GM21576 (cell line): ENCODE data around the gene SLC2A13.
"Not testable (repeated sequence)": the region's sequence is repeated elsewhere in the genome, so short reads cannot be mapped to it uniquely, and the experiment has no call there.

Source experiments
- ATAC-seq: cut with Tn5 transposase; IDR thresholded peaks from one replicate; pipeline ENCODE4 v1.9.1; 2021; ENCODE audit warnings: mild to moderate bottlenecking, moderate library complexity; ENCODE audit not compliant: unreplicated experiment

The SLC2A13 gene

DNA sequence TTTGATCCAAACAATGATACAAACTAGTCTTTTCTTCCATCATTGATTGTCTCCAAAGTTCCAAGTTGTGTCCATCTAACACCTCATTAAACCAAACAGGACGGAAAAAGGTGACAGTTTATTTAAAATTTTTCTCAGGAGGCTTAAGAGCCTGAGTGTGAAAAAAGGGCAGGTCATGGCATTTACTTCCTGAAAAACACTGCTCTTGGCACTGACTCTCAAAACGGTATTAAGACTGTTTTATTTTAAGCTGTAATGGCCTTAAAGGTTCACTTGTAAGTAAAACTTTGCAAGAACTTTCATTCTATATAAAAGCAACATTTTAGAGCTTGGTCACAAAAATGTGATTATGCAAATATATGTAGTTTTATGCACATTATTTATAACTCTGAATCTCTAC lies 222.5 kb downstream of the SLC2A13 start:
- no peak for ATAC-seq

DNA sequence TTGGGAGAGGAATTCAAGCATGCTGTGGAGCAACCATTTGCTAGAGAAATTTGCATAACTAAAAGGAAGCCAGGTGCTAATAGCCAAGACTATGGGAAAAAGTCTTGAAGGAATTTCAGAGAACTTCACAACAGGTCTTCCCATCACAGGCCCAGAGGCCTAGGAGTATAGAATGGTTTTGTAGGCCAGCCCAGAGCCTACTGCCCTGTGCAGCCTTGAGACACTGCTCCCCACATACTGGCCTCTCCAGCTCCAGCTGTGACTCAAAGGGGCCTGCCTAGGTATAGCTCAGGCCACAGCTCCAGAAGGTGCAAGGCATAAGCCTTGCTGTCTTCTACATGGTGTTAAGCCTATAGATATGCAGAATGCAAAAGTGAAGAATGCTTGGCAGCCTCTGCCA lies 227.1 kb downstream of the SLC2A13 start:
- no peak for ATAC-seq

DNA sequence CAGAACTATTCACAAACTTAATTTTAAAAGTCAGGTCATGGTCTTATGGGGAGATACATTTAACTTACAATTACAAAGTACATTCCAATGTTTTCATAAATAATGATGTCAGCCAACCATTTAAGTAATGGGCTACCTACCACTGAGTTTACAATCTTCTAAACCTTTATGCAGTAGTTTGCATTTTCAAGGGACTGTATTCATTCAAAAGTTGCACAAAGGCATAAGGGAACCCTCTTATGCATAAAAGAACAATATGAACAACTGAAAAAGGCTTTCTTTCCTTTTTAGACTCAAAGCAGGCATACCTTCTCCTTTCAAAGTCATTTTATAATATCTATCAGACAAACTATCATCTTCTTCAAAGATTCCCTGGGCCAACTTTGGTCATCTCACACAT lies 230.2 kb downstream of the SLC2A13 start:
- no peak for ATAC-seq

DNA sequence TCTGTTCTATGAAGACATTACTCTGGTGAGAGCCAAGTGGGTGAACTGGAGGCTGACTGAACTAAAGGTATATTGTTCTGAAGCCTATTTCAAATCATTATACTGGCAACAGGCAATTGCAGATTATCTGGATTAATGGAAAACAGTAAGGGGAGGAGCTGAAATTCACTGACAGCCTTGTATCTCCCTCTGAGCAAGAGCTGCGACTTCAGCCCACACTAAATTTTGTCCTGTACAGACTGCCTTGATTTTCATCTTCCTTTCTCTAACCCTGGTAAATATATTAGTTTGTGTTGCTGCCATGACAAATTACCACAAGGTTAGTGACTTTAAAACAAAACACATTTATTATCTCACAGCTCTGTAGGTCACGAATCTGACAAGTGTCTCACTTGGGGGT lies 231.1 kb downstream of the SLC2A13 start:
- ATAC-seq, result no peak

DNA sequence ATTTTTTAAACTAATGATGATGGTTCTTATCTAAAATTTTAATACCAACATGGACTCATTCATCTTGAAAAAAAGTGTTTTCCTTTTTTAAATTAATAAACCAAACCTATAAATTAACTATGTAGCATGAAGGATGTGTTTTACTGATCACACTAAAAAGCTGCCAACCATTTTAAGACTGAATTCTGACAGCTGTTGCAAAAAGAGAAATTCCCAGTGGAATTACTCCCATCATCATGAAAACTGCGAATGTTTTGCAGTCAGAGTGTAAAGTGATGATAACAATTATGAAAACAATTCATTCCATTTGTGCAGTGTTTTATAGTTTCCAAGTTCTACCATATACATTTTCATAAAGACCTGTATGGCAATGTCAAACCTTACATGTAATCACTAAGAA lies 232.8 kb downstream of the SLC2A13 start:
- ATAC-seq, result no peak

DNA sequence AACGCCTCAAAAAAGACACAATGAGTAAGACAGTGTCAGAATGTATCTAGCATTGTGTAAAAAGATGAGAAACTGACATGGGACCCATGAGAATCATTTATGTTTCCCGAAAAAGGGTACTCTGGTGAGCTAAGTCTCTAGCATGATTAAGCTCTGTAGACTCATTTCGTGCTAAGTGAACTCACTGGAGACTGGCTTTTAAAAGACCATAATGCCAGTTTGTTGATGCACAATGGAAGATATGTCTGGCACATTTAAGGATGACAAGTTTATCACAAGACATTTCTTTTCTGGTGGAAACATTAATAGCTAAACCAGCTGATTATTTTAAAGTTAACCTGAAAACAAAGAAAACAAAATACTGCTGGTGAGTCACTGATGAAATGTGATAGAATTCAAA lies 233.5 kb downstream of the SLC2A13 start:
- ATAC-seq, result no peak

DNA sequence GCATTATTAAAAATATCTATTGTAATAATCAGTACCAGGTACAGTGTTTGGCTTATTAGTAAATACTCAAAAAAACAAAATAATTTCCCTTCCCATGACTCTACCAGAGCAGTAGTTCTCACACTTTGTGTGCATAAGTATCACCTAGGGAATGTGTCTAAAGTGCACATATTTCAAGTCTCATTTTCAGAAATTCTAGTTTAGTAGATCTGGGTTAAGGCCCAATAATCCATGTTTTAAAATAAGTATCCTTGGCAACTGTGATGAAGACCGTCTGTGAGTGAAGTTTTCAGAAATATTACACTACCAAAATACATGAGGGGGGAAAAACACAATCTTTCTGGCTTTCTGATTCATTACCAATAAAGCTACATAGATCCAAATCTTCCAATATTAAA lies 237.6 kb downstream of the SLC2A13 start:
- ATAC-seq, result no peak

DNA sequence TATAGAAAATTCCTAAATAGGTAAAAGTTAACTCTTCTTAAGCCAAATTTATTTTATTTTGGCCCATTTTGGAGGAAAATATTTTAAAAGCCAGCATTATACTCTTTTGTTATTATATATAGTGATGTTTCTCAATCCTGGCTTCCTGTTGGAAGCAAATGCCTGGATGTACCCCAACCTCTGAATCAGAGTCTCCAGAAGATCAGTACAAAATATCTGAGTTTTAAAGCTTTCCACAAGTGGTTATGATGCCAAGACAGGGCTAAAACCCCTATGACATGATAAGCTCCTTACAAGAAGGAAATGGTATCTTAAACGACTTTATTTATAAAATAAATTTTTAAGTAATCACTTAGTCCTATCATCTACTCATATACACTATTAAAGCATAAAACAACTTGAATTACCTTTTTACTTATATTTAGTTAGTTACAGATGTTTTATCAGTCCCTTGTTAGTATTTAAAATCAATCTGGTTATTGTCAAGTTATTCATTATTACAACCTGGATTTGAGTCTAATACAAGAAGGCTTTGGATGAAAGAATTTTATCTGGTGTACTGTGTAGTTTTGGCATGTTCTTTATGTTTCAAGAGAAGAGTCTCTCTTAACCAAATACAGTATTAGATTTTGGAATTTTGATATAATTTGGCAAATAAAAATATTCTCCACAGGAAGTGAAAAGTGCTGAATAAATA lies 238.1 kb downstream of the SLC2A13 start:
- no peak for ATAC-seq

DNA sequence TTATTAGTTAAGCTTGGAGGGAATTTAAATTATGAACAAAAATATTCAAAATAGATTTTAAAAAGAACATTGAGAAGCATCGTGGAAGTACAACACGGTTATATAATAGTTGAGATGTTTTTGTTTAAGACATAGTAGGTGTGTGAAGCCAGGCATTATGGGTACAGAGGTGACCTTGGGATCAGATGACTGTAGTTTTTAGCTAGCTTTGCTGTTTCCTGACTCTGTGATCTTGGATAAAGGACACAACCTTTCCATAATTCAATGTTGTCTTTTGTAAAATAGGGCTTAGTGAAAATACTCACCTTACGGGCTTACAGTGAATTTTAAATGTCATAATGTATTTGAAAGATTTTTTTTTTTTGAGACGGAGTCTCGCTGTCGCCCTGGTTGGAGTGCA lies 239.7 kb downstream of the SLC2A13 start:
- ATAC-seq, result no peak

DNA sequence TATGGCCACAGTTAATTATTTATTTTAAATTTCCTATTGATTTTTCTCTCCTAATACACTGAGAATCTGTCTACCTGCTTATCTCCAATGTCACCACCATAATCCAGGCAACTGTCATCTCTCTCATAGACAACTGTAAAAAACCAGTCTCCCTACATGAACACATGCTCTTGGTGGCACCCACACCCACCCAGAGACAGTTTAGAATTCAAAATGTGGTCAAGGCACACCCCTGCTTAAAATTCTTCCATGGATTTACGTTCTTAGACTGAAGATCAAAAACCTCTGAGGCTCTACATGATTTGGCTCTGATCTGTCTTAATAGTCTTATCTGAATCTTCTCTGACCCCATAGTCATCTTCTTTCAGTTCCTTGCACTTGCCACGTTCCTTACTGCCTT lies 245.2 kb downstream of the SLC2A13 start:
- ATAC-seq, result no peak

DNA sequence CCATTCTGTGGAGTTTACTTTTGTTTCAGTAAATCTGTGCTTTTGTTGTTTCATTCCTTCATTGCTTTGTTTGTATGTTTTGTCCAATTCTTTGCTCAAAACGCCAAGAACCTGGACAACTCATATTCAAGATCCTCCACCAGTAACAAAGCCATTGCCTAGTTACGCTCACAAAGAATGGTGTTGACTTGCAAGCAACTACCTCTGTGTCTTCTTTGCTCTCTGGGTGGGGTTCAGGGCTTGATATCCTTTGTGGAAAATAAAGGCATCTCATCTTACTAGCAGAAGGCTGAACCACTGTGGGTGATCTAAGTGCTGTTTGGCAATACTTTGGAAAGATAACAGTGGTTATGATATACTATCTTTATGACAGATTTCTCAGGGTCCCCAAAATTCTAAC lies 252.9 kb downstream of the SLC2A13 start:
- ATAC-seq, result no peak

DNA sequence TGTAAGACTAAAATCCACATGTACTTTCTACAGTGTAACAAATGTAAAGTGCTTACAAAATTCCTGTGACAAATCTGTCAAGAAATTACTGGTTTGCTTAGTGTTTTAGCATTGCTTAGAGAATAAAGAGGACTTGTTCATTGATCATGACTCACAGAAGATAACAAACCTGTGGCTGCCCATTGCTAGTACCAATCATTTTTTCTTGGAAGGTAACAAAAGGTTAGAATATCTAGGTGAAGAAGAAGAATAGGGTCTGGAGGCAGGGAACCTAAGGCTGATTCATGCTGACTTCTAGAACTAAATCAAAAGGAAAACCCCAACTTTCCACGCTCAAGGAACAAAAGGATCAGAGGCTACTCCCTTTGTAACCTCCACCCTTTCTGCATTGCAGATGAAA lies 253.5 kb downstream of the SLC2A13 start:
- ATAC-seq, result no peak

DNA sequence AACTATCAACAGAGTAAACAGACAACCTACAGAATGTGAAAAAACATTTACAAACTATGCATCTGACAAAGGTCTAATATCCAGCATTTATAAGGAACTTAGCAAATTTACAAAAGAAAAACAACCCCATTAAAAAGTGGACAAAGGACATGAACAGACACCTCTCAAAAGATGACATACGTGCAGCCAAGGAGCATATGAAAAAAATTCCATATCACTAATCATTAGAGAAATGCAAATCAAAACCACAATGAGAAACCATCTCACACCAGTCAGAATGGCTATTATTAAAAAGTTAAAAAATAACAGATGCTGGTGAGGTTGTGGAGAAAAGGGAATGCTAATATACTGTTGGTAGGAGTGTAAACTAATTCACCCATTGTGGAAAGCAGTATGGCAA lies 257.7 kb downstream of the SLC2A13 start:
- ATAC-seq, result not testable (repeated sequence)

DNA sequence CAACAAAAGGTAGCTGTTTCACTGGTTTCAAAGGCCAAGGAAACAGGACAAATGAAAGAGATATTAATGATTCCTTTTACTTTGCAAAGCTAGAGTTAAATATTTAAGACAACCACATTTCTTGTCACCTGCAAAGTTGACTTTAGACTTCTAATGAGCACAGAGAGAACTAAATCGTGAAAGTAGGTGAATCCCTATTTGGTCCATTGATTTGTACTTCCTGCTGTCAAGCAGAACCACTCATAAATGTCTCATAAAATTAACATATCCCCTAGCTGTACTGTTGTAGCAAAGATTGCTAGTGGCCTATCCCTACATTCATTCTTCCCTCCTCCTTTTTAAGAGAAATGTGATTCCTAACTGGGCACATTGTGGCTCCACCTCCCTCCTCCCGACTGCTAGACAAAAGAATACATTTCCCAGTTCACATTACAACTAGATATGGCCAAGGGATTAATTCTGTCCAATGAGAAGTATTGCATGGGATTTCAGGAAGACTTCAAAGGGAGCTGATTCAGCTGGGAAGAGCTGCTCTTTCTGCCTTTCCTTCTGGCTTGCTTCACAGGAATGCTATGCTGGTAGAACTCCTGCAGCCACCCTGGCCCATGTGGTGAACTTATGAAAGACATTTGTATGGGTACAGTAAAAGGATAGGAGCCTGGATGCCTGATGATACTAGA lies 258.8 kb downstream of the SLC2A13 start:
- ATAC-seq, result no peak

DNA sequence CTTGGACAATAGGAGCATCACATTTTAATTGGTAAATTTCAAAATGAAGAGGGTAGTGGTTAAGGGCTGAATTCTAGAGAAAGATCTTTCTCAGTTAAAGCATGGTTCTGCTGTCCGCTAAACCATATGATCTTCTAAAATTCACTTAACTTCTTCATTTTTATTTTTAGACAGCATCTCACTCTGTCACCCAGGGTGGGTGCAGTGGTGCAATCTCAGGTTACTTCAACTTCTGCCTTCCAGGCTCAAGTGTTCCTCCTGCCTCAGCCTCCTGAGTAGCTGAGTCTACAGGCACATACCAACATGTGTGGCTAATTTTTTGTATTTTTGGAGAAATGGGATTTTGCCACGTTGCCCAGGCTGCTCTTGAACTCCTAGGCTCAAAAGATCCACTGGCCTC lies 259.6 kb downstream of the SLC2A13 start:
- no peak for ATAC-seq

DNA sequence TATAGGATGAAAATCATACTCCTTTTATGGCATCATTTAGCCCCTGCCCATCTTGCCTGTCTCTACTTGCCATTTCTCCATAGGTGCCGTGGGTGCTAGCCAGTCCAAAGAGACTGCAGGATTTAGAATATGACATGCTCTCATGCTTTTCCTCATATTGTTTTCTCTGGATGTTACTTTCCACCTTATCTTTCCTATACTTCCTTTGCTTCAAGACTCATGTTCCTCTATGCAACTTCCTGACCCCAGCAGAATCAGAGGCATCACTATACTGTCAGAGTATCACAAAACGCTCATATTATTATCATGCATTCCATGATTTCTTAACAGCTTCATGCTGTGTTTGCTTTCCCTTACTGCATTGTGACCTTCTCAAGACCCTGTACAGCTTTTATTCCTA lies 265.5 kb downstream of the SLC2A13 start:
- no peak for ATAC-seq

DNA sequence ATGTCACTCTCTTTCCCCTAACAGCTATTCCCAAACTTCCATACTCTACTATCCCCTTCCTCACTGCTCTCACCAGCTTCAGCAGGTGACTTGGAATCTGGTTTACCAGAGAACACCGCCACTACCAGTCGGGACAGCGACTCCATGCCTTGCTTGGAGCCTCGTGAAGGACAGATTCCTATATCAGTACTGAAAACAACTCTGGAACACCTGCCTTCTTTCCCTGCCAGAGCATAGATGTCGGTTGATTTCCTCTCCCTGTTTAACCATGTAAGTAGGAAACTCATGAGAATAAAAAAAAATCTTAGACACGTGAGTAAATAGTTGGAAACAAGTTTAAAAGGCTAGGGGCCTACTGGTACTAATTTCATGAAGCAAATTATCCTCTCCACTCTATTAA lies 266.8 kb downstream of the SLC2A13 start:
- ATAC-seq, result no peak

DNA sequence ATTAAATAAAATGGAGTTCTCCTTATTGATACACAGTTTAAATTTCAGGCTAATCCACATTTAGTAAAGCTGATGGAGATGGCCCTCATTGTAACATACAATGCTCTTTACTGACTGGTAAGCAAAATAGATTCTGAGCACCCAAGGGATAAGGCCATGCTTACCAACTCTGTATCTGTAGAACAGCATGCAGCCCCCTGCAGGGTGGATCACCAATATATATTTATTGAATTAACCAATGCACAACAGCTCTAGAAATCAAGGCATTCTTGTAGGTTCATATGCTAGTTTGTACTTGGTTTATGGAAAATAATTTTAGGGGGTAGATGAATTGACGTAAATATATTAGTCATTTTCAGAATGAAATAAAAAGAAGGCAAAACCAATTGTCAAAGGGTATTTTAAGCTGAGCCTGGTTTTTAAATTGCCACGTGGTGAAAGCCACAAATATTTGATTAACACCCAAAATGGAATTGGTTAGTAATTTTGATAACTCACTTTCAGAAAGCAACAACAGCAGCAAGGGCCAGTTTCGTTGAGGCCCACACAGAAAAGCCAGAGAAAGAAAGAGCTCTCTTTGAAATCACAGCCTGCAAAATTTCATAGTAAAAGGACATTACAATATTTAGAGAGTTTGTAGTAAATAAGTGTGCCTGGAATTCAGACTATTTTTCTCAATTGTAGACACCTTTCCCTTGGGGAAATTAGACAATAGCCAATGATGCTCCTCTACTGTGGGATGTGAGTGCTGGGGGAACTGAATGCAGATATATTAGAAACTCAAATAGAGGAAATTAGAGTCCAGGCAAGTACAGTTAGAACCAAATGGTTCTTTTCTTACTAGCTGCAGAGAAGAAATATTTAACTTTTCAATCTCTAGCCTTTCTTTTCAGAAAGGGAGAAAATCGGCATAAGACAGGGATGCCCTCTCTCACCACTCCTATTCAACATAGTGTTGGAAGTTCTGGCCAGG lies 270.1 kb downstream of the SLC2A13 start:
- peak; percentile 54 for ATAC-seq

DNA sequence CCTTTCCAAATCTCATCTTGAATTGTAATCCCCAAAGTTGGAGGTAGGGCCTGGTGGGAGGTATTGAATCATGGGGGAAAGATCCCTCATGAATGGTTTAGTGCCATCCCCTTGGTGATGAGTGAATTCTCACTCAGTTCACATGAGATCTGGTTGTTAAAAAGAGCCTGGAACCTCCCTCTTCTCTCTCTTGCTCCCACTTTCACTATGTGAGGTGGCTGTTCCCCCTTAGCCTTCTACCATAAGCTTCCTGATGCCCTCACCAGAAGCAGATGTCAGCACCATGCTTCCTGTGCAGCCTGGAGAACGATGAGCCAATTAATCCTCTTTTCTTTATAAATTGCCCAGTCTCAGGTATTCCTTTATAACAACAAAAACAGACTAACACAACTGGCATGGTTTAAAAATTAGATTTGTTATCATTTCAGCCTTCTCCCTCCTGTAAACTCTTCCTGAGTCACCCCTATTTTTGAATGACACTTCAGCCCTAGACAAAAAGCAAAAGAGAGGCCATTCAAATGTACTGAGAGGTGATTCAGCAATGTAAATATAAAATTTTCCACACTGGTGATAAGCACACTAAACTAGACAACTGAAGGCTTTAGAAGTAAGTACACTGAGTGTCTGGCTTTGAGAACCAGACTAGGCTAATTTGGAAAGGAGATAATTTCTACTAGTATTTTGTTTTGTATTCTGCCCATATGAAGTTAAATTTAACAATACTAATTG lies 274.1 kb downstream of the SLC2A13 start:
- no peak for ATAC-seq

DNA sequence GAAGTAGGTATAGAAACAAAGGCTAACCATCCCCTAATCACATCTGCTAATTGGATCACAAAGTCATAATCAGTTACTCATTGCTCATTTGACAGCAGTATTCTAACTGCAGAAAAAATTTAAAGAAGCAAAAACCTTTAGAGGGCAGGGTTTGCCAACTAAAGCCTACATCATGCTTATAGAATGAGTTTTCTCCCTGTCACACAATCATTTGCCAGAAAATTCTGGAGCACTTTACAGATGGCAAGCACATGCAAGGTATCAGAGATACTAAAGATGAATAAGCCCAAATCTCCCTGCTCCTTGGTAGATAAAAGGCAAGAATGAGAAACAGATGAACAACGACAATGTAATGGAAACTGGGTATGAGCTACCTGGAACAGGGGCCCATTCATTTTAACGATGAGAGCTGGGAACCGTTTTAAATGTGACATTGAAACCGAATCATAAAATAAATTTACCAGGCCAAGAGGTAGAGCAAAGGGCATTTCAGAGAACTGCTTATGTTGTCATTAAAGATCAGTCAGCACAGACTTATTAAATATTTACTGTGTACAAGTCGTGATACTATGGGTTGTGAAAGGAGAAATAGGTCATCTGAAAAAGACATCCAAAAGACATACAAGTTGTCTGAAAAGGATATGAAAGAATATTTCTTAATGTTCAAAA lies 274.9 kb downstream of the SLC2A13 start:
- no peak for ATAC-seq
